BJ (cell line): Measurements from ENCODE around the gene RAI1. TPM values are rescaled to one million over a fixed set of nuclear protein-coding genes. Genes with fewer than 3 reads are reported as not detected.

ENCODE experiments used
- CTCF ChIA-PET: fragments of 350-600 bp; formaldehyde crosslinking; extraction: SDS; loops from one replicate; lab custom pipeline; 2021; ENCODE audit warnings: antibody characterized with exemption, inconsistent platforms; lab: Yijun Ruan, JAX
- POLR2A ChIA-PET: fragments of 300-600 bp; sonication (Branson Sonifier 250); formaldehyde crosslinking; extraction: SDS; loops from one replicate; lab custom pipeline; 2021; ENCODE audit warnings: antibody characterized with exemption; lab: Charles Lee
- DNase-seq: peaks from one replicate; pipeline ENCODE4 v3.0.0-alpha.2; 2011; ENCODE audit warnings: low read depth
- H3K27me3 ChIP-seq: 2 replicates; pipeline ENCODE4 v1.6.0; 2011; ENCODE audit warnings: low read length; ENCODE audit not compliant: control insufficient read depth, insufficient read depth
- H3K36me3 ChIP-seq: 2 replicates; pipeline ENCODE4 v1.5.1; 2011; ENCODE audit warnings: low read length; ENCODE audit not compliant: control insufficient read depth, insufficient read depth
- H3K4me3 ChIP-seq: 2 replicates; pipeline ENCODE4 v1.5.1; 2011; ENCODE audit warnings: low read depth, mild to moderate bottlenecking, control low read depth, low read length
- polyA plus RNA-seq: library from polyadenylated mRNA; depleted of rRNA; stranded (reverse); fragments of >200 nt; gene quantifications from 2 replicates; pipeline ENCODE4 v1.2.3, GENCODE V29; 2011
- TF ChIP-seq, protein P1 (sequence below): IDR thresholded peaks from 2 replicates; pipeline ENCODE4 v1.5.1; 2011; ENCODE audit warnings: low read depth, mild to moderate bottlenecking, control low read depth, inconsistent platforms, low read length, moderate library complexity; ENCODE audit not compliant: insufficient read depth

The RAI1 gene
- polyA plus RNA-seq, 1 experiment, result 2.4 TPM

DNA sequence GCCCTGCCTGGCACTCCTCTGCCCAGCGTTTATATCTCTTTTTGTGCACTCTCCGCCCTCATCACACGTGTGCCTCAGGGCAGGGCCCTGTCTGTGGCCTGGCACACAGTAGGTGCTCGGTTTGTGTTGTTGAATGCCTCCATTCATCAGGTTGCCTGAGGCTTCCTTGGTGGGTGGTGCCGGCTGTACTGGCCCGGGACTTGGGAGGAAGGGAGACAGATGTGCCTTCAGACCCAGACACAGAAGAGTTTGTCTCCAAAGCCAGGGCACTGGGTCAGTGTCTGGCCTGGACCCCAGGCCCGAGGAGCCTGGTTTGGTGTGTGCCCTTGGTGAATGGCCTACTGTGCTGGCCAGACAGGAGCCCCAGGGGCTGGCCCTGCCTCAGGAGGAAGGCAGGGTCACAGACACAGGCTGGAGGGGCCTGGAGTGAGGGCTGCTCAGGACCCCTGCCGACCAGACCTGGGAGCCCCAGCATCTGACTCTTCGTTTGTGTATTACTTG is 71.6 kb downstream of the RAI1 start:
- Histone ChIP-seq H3K27me3 (no peaks in the 10 kb centered on the region), H3K36me3 (peaks cover 1% of the 10 kb centered on the region), H3K4me3 (peak overlapping the region; percentile 34)
- TF ChIP-seq, protein P1, sequence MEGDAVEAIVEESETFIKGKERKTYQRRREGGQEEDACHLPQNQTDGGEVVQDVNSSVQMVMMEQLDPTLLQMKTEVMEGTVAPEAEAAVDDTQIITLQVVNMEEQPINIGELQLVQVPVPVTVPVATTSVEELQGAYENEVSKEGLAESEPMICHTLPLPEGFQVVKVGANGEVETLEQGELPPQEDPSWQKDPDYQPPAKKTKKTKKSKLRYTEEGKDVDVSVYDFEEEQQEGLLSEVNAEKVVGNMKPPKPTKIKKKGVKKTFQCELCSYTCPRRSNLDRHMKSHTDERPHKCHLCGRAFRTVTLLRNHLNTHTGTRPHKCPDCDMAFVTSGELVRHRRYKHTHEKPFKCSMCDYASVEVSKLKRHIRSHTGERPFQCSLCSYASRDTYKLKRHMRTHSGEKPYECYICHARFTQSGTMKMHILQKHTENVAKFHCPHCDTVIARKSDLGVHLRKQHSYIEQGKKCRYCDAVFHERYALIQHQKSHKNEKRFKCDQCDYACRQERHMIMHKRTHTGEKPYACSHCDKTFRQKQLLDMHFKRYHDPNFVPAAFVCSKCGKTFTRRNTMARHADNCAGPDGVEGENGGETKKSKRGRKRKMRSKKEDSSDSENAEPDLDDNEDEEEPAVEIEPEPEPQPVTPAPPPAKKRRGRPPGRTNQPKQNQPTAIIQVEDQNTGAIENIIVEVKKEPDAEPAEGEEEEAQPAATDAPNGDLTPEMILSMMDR, result no peak
- CTCF ChIA-PET, result interaction anchor here (1.4 kb wide), 1 partner anchor 71 kb away, joined by 3 read pairs; no protein-coding TSS in a partner anchor
- no peak for DNase-seq
- POLR2A ChIA-PET, result no interaction called here

DNA sequence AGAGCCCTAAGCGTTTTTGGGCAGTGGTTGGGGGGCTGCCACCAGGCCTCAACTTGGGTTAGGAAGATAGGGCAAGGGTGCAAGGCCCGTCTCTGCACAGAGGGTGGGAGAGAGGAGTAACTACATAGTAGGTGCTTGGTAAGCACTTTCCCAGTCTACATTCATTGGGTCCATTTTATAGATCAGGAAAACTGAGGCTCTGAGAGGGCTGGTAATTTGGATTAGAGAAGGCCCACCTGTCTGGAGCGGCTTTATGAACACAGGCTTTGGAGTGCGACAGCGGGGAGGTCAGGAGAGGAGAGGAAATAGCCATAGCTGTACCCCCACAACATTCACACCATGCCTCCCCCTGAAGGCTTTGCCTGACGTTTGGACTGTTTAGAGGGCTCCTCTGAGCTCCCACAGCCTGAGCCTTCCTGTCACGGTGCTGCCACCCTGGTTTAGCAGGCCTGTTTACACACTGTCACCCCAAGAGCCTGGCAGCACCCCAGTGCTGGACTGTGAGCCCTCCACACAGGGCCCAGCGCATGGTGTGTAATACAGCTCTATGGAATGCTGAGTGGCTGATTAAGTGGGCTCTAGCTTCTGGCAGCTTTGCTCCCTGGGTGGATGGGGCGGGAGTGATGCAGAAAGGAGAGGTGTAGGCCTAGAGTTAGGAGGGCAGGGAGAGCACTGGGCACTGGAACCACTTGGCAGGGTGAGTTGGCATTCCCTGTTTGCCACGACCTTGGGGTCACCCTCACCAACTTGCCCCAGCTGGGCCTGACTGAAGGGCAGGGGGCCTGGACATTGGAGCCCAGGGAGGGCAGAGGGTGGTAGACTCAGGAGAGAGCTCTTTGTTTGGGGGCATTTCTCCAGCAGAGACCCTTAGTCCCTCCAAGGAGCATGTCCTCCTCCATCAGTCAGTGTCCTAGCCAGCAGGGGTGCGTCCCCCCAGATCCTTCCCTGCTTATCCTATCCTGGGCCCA is 73.7 kb downstream of the RAI1 start:
- DNase-seq, result no peak
- CTCF ChIA-PET, result interaction anchor here (0.6 kb wide), 1 partner anchor 65 kb away, joined by 3 read pairs; no protein-coding TSS in a partner anchor

DNA sequence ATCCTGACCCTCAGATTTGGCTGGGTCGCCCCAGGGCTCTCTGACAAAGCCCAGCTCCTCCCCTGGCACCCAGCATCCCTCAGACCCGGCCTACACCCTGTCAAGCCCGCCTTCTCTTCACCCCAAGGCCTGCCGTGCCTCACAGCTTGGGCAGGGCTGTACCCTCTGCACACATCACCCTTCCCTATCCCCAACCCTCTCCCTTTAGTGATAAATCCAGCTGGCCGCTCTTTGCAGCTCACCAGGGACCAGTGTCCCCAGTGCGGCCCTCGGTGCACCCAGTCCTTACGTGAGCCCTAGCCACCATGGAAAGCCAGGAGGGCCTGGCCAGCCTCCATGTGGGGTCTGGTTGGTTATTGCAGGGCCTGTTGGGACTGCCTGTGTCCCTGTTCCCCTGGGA is 74.5 kb downstream of the RAI1 start:
- CTCF ChIA-PET, result interaction anchor here (0.6 kb wide), 1 partner anchor 65 kb away, joined by 3 read pairs; no protein-coding TSS in a partner anchor
- Histone ChIP-seq H3K4me3 (no peak overlapping the region), H3K27me3 (no peaks in the 10 kb centered on the region), H3K36me3 (peaks cover 1% of the 10 kb centered on the region; the same call in 1 of the 2 replicates)
- TF ChIP-seq, protein P1, result no peak
- POLR2A ChIA-PET, result no interaction called here
- no peak for DNase-seq

More for the DNA sequence above, 73.7 kb downstream of the RAI1 start:
- TF ChIP-seq, protein P1, result no peak
- H3K27me3 ChIP-seq, result no peaks in the 10 kb centered on the region
- POLR2A ChIA-PET, result no interaction called here
- H3K4me3 ChIP-seq, result no peak overlapping the region
- peaks cover 1% of the 10 kb centered on the region; the same call in 1 of the 2 replicates for H3K36me3 ChIP-seq

DNA sequence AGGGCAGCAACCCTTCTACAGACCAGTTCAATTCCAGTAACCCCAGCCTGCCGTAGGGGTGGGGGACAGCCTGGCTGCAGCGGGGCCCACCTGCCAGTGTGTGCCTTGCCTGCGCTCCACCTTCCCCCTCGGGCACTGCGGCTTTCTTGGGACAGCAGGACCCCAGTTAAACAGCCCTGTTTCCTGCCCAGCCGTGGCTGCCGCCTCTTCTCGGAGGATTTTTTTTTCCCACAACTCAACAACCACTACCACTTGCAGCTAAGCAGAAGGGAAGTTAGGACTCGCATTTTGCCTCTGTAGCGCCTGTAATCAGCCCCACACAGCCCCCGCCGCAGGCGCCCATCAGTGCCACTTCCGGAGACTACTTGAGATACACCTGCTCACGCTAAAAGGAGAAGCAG is 76.1 kb downstream of the RAI1 start:
- ChIA-PET POLR2A (interaction anchor here (0.7 kb wide), 1 partner anchor 34 kb away, joined by 3 read pairs; no protein-coding TSS in a partner anchor), CTCF (interaction anchor here (0.8 kb wide), 1 partner anchor 10 kb away, joined by 3 read pairs; no protein-coding TSS in a partner anchor)
- H3K4me3 ChIP-seq, result no peak overlapping the region
- H3K36me3 ChIP-seq, result peaks cover 1% of the 10 kb centered on the region; the same call in 1 of the 2 replicates
- TF ChIP-seq, protein P1, result no peak
- no peaks in the 10 kb centered on the region for H3K27me3 ChIP-seq
- no peak for DNase-seq
